HG02981 (cell line): ENCODE results near the gene GDNF.
"Not testable (repeated sequence)": the region's sequence is repeated elsewhere in the genome, so short reads cannot be mapped to it uniquely, and the experiment has no call there.

ENCODE experiments used
- ATAC-seq: cut with Tn5 transposase; IDR thresholded peaks from one replicate; pipeline ENCODE4 v1.9.1; 2021; ENCODE audit warnings: mild to moderate bottlenecking, moderate library complexity; ENCODE audit not compliant: unreplicated experiment

Gene GDNF

GRCh38 chr5:37816883-37817282, 23.0 kb downstream of the GDNF start:
- no peak for ATAC-seq

DNA sequence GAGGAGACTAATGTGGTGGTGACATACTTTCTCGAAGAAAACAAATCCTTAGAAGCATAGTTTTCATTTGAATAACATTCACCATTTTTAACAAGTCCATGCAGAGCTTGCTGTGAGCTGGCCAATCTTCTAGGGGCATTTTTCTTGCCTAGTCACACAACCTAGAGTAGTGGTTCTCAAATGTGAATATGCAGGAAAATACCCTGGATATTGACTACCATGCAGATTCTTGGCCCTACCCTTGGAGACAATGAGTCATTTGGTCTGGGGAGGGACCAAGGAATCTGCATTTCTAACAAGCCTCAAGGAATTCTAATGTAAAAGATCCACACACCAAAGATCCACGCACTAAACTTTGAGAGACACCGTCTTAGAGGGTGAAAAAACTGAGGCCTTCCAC, 23.5 kb downstream of the GDNF start:
- ATAC-seq: no peak

- no peak for ATAC-seq
Observed at GRCh38 chr5:37815913-37816312, 23.9 kb downstream of the GDNF start.

DNA sequence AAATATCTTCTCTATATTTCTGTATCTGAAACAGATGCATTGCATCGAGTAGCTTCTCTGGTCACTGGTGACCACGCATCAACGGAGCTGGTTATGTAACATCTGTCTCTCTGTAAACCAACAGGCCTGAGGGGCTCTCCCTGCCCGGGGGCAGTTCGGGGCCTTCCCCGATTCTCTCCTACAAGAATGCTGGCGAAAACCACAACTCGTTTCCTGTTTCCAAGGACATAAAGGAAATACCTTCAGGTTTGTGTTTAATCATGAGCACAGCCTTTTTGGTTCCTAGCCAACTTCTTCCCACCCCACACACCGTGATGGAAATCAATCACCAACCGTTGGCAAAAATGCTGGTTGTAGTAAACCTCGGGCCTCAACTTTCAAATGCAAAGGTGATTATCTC, 25.1 kb downstream of the GDNF start:
- ATAC-seq: no peak

DNA sequence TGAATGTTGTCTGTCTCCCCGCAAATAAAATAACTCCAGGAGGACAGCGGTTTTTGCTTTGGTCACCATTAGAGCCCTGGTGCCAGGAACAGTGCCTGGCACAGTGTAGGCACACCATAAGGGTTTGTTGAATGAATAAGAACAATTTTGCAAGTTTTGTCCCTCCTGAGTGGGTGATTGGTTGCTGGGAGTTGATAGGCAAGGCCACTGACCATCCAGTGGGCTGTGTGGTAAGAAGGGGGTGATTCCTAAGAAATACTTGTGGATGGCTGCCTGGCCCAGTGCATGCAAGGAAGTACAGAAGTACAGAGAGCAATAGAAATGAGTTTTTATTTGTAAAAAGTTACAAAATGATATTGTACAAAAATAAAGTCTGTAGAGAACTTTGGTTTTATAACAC, 27.5 kb downstream of the GDNF start:
- ATAC-seq: no peak

GRCh38 chr5:37811866-37812265, 28.0 kb downstream of the GDNF start:
- no peak for ATAC-seq

DNA sequence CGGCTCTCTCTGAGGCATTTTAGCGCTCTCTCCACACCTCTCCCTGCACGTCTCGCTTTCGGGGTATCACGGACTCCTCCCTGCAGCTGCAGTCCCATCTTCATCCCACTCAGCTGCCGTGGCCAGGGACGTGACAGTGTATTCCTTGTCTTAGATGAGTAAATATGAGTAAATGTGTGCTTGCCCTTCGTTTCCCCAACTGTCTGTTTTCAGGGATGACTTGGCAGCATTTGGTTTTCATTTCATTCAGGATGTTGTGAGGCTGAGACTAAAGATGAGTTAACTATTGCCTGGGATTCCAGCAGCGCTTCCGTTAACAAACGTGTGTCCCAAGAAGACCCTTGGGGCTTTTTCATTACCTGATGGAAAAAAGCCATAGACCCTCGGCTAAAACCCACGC, 29.5 kb downstream of the GDNF start:
- no peak for ATAC-seq

- no peak for ATAC-seq
Observed at GRCh38 chr5:37808945-37809344, 30.9 kb downstream of the GDNF start.

- no peak for ATAC-seq
Observed at GRCh38 chr5:37807621-37808301, 32.1 kb downstream of the GDNF start.

DNA sequence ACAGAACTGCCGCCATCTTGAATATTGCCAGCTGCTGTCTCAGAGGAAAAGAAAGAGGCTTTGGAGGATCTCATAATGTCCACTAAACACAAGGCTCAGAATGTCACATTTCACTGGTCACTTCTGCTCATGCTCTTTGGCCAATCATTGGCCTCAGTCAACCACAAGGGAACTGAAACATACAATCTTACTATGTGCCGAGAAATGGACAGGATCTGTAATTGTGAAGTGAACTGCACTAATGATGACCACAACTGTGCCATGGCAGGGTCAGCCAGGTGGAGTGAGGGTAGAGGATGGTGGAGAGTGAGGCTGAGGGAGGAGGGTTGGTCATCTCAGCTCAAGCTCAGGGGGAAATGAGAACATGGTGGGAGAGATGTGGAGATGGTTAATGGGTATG, 32.8 kb downstream of the GDNF start:
- ATAC-seq: peak; percentile 44

GRCh38 chr5:37806476-37806875, 33.4 kb downstream of the GDNF start:
- ATAC-seq: no peak

DNA sequence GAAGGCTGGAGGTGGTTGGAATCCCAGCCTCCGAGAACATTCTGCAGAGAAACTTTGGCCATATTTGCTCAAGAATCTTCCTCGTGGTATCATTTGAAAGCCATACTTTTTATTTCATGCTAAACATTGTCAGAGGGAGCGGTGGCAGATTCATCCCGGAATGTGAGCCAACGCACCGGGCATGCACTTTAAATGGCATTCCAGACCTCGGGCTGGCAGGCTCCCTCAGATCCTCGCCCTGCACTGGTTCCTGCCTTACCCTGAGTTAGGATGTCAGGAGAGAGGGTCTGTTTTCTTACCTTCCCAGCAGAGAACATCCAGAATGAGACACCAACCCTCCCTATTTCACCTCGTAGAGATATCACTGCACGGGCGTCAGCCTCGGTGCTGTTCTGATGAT, 33.8 kb downstream of the GDNF start:
- ATAC-seq: no peak

- no peak for ATAC-seq
Observed at GRCh38 chr5:37804401-37804800, 35.4 kb downstream of the GDNF start.

- no peak for ATAC-seq
Observed at GRCh38 chr5:37803487-37803886, 36.4 kb downstream of the GDNF start.

DNA sequence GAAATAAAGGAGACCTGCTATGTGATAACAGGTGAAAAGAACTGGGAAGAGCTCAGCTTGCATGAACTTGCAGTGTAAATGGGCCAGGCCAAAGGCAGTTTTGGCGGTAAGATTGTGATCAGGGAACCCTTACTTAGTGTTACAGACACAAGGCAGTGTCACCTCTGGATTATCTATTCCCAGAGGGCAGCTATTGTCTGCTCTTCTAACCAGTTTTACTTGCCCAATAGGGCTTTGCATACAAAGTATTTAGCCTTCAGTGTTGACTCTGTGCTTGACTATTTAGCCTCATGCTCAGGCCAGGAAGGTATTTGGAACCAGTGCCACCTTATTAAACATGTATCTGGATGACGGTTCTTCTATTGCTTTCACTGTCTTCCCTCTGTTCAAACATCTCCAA, 38.3 kb downstream of the GDNF start:
- ATAC-seq: no peak

GRCh38 chr5:37799865-37800421, 39.9 kb downstream of the GDNF start:
- ATAC-seq: no peak

DNA sequence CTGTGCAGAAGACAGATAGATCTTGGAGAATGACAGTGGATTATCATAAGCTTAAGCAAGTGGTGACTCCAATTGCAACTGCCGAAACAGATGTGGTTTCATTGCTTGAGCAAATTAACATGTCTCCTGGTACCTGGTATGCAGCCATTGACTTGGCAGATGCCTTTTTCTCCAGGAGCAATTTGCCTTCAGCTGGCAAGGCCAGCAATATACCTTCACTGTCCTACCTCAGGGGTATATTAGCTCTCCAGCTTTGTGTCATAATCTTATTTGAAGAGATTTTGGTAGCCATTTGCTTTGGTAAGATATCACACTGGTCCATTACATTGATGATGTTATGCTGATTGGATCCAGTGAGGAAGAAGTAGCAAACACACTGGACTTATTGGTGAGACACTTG, 43.4 kb downstream of the GDNF start:
- not testable (repeated sequence) for ATAC-seq

DNA sequence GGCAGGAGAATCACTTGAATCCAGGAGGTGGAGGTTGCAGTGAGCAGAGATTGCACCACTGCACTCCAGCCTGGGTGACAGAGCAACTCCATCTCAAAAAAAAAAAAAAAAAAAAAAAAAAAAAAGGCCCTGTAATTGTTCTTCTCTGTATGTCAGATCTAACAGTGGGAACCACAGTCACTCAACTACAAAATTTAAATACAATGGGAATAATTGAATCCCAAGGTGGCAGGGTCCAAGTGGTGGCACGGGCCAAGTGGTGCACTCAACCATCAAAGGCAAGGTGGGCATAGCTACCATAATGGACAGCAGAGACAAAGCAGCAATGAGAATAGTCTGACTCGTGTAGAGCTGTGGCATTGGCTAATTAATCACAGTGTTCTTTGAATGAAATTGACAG, 44.5 kb downstream of the GDNF start:
- ATAC-seq: not testable (repeated sequence)

DNA sequence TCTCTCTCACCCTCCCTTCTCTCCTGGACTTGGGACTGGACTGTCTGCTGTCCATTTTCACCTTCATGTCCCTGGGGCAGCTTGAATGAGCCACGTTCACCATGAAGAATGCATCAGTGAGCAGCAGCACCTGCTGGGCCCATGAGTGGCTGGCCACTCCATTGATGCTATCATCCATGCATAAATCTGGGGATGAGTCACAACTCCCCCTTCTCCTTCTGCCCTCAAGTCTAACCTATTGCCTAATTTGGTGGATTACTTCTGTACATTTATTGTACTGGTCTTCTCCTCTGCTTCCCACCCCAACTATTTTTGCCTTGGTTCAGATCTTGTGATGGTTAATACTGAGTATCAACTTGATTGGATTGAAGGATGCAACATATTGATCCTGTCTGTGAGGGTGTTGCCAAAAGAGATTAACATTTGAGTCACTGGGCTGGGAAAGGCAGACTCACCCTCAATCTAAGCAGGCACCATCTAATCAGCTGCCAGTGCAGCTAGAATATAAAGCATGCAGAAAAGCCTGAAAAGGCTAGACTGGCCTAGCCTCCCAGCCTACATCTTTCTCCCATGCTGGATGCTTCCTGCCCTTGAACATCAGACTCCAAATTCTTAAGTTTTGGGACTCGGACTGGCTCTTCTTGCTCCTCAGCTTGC, 46.7 kb downstream of the GDNF start:
- no peak for ATAC-seq

- no peak for ATAC-seq
Observed at GRCh38 chr5:37791321-37791720, 48.5 kb downstream of the GDNF start.

DNA sequence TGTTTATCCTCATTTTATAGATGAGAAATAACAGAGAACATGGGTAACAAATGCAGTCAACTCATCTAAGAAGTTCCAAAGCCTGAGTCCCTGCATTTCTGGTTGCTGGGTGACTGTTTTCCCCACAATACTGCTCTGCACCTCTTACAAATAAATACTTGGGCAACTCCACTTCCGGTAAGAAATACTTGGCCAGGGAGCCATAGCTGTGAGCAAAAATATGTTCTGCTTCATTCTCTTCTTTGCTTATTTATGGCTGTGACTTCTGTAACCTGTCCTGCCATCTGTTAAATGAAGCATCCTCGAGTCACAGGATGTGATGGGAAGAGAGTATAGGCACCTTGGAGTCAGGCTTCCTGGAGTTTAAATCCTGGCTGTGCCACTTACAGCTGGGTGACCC, 49.9 kb downstream of the GDNF start:
- no peak for ATAC-seq

GRCh38 chr5:37787742-37788141, 52.1 kb downstream of the GDNF start:
- ATAC-seq: no peak
